ENCODE results near the gene SCFD1. TPM values are rescaled to one million over a fixed set of nuclear protein-coding genes. Genes with fewer than 3 reads are reported as not detected.
A peak's percentile ranks its signal among the peaks of the same experiment; 100 is the strongest.
"Not testable (repeated sequence)": the region's sequence is repeated elsewhere in the genome, so short reads cannot be mapped to it uniquely, and the experiment has no call there.

The SCFD1 gene
- polyA plus RNA-seq, 6 donors from 2014 or later, result 55.0 to 78.4 (median 66.6) TPM

- no peak for DNase-seq
- H3K4me1 Mint-ChIP-seq, result no peaks in the 10 kb centered on the region
These were observed 35.6 kb downstream of the SCFD1 start for GRCh38 chr14:30657606-30658163.

GRCh38 chr14:30658645-30659044 lies 36.5 kb downstream of the SCFD1 start:
- H3K27me3 Mint-ChIP-seq, result no peaks in the 10 kb centered on the region
- no peak overlapping the region for H3K27ac Mint-ChIP-seq
- no peaks in the 10 kb centered on the region for H3K9me3 Mint-ChIP-seq
- H3K36me3 Mint-ChIP-seq, result peaks cover 2 to 11% of the 10 kb centered on the region in 2 donors
- DNase-seq, result no peak
- H3K4me1 Mint-ChIP-seq, result no peaks in the 10 kb centered on the region
- no peak overlapping the region for H3K4me3 Mint-ChIP-seq
- ATAC-seq (ENCODE audit: low read depth in 2 of 2), result no peak

More at GRCh38 chr14:30657606-30658163, 35.6 kb downstream of the SCFD1 start:
- H3K4me3 Mint-ChIP-seq, result no peak overlapping the region
- no peaks in the 10 kb centered on the region for H3K27me3 Mint-ChIP-seq
- H3K27ac Mint-ChIP-seq, result no peak overlapping the region
- peaks cover 8 to 11% of the 10 kb centered on the region in 2 donors for H3K36me3 Mint-ChIP-seq
- no peak for ATAC-seq (ENCODE audit: low read depth in 2 of 2)
- no peaks in the 10 kb centered on the region for H3K9me3 Mint-ChIP-seq

DNA sequence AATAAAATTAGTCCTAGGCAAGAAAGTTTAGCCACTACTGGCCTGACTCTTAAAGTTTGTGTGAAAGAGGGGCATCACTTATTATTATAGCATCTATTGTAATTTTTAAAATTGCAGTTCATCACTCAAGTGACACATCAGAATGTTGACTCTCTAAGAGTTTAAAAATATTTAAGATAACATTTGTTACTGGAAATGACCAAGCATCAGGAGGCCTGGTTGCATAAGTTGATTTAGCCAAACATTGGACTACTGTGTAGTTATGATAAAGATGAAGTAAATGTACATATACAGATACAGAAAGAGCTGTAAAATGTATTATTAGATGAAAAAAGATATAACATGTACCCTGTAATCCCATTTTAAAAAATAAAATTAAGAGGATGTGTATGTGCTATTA lies 47.5 kb downstream of the SCFD1 start:
- Mint-ChIP-seq H3K36me3 (peaks cover 4 to 9% of the 10 kb centered on the region in 2 donors), H3K27ac (peak overlapping the region in 2 of 6 donors; percentile 25 to 45), H3K4me3 (no peak overlapping the region), H3K27me3 (no peaks in the 10 kb centered on the region), H3K4me1 (peaks cover 0 to 6% (median 2%) of the 10 kb centered on the region in 3 donors), H3K9me3 (no peaks in the 10 kb centered on the region)
- DNase-seq (no peak), ATAC-seq (ENCODE audit: low read depth in 2 of 2) (no peak)

DNA sequence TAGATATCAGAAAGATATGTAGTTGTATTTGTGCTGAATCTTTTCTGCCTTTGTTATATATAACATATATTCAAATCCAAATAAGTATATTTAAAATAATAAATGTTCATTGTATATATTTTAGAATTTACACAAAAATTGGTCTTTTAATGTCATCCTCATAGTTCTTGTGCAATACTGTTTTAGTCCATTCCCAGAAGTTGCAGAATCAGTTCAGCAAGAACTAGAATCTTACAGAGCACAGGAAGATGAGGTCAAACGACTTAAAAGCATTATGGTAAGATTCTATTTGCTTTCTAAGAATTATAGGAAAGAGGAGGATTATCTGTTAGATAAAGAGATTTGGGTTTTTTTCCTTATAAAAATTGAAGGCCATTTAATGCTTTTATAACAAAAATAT lies 51.0 kb downstream of the SCFD1 start:
- H3K9me3 Mint-ChIP-seq, result no peaks in the 10 kb centered on the region
- no peaks in the 10 kb centered on the region for H3K4me1 Mint-ChIP-seq
- no peak for DNase-seq
- no peaks in the 10 kb centered on the region for H3K27me3 Mint-ChIP-seq
- H3K36me3 Mint-ChIP-seq, result peaks cover 7 to 17% of the 10 kb centered on the region in 2 donors
- no peak overlapping the region for H3K4me3 Mint-ChIP-seq
- H3K27ac Mint-ChIP-seq, result no peak overlapping the region
- ATAC-seq (ENCODE audit: low read depth in 2 of 2), result no peak

DNA sequence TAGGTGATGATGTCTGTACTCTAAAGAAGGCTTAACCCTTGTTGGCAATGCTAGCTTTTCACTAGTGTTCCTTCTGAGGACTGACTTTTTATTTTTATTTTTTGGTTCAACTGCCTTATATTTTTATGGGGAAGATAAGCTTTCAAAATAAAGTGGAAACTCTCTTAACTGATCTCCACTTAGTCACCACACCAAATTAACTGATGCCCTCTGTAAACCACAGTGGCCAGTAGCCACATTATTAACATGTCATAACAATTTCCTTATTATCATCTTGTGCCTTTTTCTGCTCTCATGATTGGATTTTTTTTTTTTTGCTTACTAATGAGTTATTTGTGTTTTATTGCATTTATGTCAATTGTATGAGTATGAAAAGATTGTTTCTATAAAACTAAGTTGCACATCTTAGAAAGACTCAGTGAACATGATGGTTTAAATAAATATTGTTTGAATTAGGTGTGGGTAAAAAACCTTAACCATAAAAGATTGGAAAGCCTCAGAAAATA lies 56.9 kb downstream of the SCFD1 start:
- H3K27ac Mint-ChIP-seq, result peak overlapping the region in 2 of 6 donors; percentile 22 to 79
- H3K36me3 Mint-ChIP-seq, result peaks cover 15 to 32% of the 10 kb centered on the region in 2 donors
- ATAC-seq (ENCODE audit: low read depth in 2 of 2), result no peak
- H3K9me3 Mint-ChIP-seq, result peaks cover 0 to 5% (median 0%) of the 10 kb centered on the region in 7 donors
- peaks cover 0 to 1% (median 0%) of the 10 kb centered on the region in 3 donors for H3K4me1 Mint-ChIP-seq
- no peaks in the 10 kb centered on the region for H3K27me3 Mint-ChIP-seq
- no peak for DNase-seq
- no peak overlapping the region for H3K4me3 Mint-ChIP-seq

GRCh38 chr14:30680036-30680435 lies 57.9 kb downstream of the SCFD1 start:
- ATAC-seq (ENCODE audit: low read depth in 2 of 2) (no peak), DNase-seq (no peak)
- peaks cover 16 to 36% of the 10 kb centered on the region in 2 donors for H3K36me3 Mint-ChIP-seq
- H3K4me1 Mint-ChIP-seq, result peaks cover 0 to 1% (median 0%) of the 10 kb centered on the region in 3 donors
- H3K9me3 Mint-ChIP-seq, result peaks cover 0 to 6% (median 0%) of the 10 kb centered on the region in 7 donors
- H3K27me3 Mint-ChIP-seq, result no peaks in the 10 kb centered on the region
- H3K27ac Mint-ChIP-seq, result peak overlapping the region in 3 of 6 donors; percentile 13 to 75 (median 55)
- no peak overlapping the region for H3K4me3 Mint-ChIP-seq

- Mint-ChIP-seq H3K36me3 (peaks cover 16 to 35% of the 10 kb centered on the region in 2 donors), H3K27ac (peak overlapping the region in 1 of 6 donors; percentile 72)
These were observed 58.7 kb downstream of the SCFD1 start for GRCh38 chr14:30680776-30681175.

DNA sequence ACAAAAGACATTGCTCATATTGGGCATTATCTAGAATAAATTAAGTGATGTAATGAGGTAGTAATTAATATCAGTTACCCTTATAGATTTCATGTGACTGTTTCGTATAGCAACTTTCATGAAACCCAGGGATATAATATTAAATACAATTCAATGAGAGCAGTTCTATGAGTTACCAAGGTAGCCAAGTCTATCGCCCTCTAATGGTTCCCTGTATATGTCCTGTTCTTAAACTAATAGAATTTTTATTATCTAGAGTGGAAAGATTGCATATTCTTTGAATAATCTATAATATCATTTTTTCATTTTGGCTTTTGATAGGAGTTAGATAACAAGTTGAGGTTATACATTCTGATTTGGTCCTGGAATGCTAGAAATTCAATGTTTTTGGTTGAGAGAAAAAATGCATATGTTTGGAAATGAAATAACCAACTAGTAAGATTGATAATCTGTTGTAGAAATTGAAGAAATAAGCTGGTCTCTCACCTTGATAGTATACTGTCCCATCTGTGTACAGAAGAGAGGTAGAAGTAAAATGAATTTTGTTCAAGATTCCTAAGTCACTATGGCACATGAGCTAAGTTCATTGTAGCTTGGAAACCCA lies 59.7 kb downstream of the SCFD1 start:
- peaks cover 0 to 6% (median 0%) of the 10 kb centered on the region in 7 donors for H3K9me3 Mint-ChIP-seq
- no peaks in the 10 kb centered on the region for H3K27me3 Mint-ChIP-seq
- H3K27ac Mint-ChIP-seq, result no peak overlapping the region
- H3K4me3 Mint-ChIP-seq, result no peak overlapping the region
- peaks cover 0 to 1% (median 0%) of the 10 kb centered on the region in 3 donors for H3K4me1 Mint-ChIP-seq
- peaks cover 9 to 28% of the 10 kb centered on the region in 2 donors for H3K36me3 Mint-ChIP-seq
- ATAC-seq (ENCODE audit: low read depth in 2 of 2) (no peak), DNase-seq (no peak)

More at GRCh38 chr14:30680776-30681175, 58.7 kb downstream of the SCFD1 start:
- H3K27me3 Mint-ChIP-seq; H3K4me1 Mint-ChIP-seq; DNase-seq; H3K4me3 Mint-ChIP-seq; H3K9me3 Mint-ChIP-seq; ATAC-seq (ENCODE audit: low read depth in 2 of 2): not testable (repeated sequence)

- not testable (repeated sequence) for H3K9me3 Mint-ChIP-seq, H3K36me3 Mint-ChIP-seq, H3K4me1 Mint-ChIP-seq, H3K27me3 Mint-ChIP-seq
- peak in 1 of 2 donors; percentile 21 for ATAC-seq (ENCODE audit: low read depth in 2 of 2)
- DNase-seq, result peak; percentile 70
- peak overlapping the region in 5 of 6 donors; percentile 77 to 95 (median 90) for H3K27ac Mint-ChIP-seq
- H3K4me3 Mint-ChIP-seq, result peak overlapping the region in 7 of 8 donors; percentile 34 to 88 (median 81)
These were observed 68.6 kb downstream of the SCFD1 start for GRCh38 chr14:30690487-30691355.

DNA sequence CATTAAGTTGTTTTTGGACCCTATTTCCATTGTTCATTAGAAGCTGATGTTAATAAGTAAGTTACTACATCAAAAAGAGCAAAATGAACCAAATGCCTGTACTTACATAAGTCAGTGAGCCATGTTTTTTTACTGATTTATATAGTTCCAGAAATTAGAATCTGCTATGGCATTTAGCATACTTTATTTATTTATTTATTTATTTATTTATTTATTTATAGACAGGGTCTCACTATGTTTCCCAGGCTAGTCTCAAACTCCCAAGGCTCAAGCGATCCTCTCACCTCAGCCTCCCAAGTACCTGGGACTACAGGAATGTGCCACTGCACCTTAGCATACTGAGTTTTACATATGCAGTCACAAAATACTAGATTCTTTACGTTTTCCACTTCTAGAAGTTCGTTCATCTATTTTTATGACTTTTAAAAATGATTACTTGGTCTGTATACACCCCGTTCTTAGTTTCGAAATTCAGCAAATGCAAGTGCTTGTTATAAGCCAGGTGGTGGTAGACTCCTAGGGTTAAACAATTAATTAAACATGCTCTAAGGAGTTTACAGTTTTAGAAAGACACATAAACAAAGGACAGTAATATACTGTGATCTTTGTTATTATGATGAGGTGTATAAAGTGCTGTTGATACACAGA lies 69.8 kb downstream of the SCFD1 start:
- Mint-ChIP-seq H3K36me3 (peaks cover 3 to 15% of the 10 kb centered on the region in 2 donors), H3K4me1 (peaks cover 0 to 6% (median 4%) of the 10 kb centered on the region in 3 donors), H3K27me3 (no peaks in the 10 kb centered on the region), H3K4me3 (peak overlapping the region in 1 of 8 donors; percentile 61), H3K27ac (peak overlapping the region in 2 of 6 donors; percentile 77 to 86), H3K9me3 (no peaks in the 10 kb centered on the region)
- no peak for ATAC-seq (ENCODE audit: low read depth in 2 of 2)
- no peak for DNase-seq

DNA sequence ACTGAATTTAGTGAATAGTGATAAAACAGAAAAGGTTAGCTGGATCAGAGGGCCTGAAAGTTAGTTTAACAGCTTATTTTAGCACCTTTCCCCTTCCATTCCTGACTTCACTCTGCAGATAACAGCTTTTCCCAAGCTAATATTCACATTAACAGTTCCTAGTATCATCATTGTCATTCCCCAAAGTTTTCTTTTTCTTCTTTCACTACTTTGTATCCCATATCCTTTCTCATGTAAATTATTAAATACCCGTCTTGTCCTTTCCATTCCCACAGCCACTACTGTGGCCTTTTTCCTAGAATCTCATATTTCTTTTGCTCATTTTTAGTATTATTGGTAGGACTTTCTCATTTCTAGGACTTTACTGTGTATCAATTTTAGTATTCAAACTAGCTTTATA lies 70.5 kb downstream of the SCFD1 start:
- H3K27ac Mint-ChIP-seq, result peak overlapping the region in 3 of 6 donors; percentile 14 to 90 (median 63)
- no peaks in the 10 kb centered on the region for H3K27me3 Mint-ChIP-seq
- no peak overlapping the region for H3K4me3 Mint-ChIP-seq
- no peak for DNase-seq
- H3K4me1 Mint-ChIP-seq, result peaks cover 0 to 6% (median 4%) of the 10 kb centered on the region in 3 donors
- H3K9me3 Mint-ChIP-seq, result no peaks in the 10 kb centered on the region
- H3K36me3 Mint-ChIP-seq, result peaks cover 11 to 22% of the 10 kb centered on the region in 2 donors
- ATAC-seq (ENCODE audit: low read depth in 2 of 2), result no peak

- ATAC-seq (ENCODE audit: low read depth in 2 of 2) (no peak), DNase-seq (no peak)
- H3K27me3 Mint-ChIP-seq, result no peaks in the 10 kb centered on the region
- H3K4me1 Mint-ChIP-seq, result no peaks in the 10 kb centered on the region
- peak overlapping the region in 2 of 6 donors; percentile 44 to 65 for H3K27ac Mint-ChIP-seq
- H3K4me3 Mint-ChIP-seq, result peak overlapping the region in 1 of 8 donors; percentile 25
- H3K36me3 Mint-ChIP-seq, result peaks cover 28 to 32% of the 10 kb centered on the region in 2 donors
- H3K9me3 Mint-ChIP-seq, result no peaks in the 10 kb centered on the region
These were observed 76.3 kb downstream of the SCFD1 start for GRCh38 chr14:30698463-30698862.

- DNase-seq (no peak), ATAC-seq (ENCODE audit: low read depth in 2 of 2) (no peak)
- peaks cover 13 to 26% of the 10 kb centered on the region in 2 donors for H3K36me3 Mint-ChIP-seq
- H3K4me3 Mint-ChIP-seq, result no peak overlapping the region
- H3K27ac Mint-ChIP-seq, result no peak overlapping the region
- H3K4me1 Mint-ChIP-seq, result no peaks in the 10 kb centered on the region
- no peaks in the 10 kb centered on the region for H3K9me3 Mint-ChIP-seq
- H3K27me3 Mint-ChIP-seq, result no peaks in the 10 kb centered on the region
These were observed 84.6 kb downstream of the SCFD1 start for GRCh38 chr14:30706704-30707103.
